ENCODE results near the gene KLHL9.
"Not testable (repeated sequence)": the region's sequence is repeated elsewhere in the genome, so short reads cannot be mapped to it uniquely, and the experiment has no call there.

The KLHL9 gene

GRCh38 chr9:21334701-21335632 lies at the start of gene KLHL9:
Gene KLHL9, minus strand, starts transcription at chr9:21335404. Its CDS starts 545 bp downstream, at chr9:21334859.
- H3K4me3 ChIP-seq (replicated peaks; ENCODE audit: low read depth, low read length), result peak within 1 kb of the TSS; percentile 81
- peak; percentile 95 for DNase-seq (ENCODE audit: low read depth)
- TF ChIP-seq, protein P1, sequence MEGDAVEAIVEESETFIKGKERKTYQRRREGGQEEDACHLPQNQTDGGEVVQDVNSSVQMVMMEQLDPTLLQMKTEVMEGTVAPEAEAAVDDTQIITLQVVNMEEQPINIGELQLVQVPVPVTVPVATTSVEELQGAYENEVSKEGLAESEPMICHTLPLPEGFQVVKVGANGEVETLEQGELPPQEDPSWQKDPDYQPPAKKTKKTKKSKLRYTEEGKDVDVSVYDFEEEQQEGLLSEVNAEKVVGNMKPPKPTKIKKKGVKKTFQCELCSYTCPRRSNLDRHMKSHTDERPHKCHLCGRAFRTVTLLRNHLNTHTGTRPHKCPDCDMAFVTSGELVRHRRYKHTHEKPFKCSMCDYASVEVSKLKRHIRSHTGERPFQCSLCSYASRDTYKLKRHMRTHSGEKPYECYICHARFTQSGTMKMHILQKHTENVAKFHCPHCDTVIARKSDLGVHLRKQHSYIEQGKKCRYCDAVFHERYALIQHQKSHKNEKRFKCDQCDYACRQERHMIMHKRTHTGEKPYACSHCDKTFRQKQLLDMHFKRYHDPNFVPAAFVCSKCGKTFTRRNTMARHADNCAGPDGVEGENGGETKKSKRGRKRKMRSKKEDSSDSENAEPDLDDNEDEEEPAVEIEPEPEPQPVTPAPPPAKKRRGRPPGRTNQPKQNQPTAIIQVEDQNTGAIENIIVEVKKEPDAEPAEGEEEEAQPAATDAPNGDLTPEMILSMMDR (IDR thresholded peaks at IDR 0.05; ENCODE audit: low read length, missing control alignments), result no peak

DNA sequence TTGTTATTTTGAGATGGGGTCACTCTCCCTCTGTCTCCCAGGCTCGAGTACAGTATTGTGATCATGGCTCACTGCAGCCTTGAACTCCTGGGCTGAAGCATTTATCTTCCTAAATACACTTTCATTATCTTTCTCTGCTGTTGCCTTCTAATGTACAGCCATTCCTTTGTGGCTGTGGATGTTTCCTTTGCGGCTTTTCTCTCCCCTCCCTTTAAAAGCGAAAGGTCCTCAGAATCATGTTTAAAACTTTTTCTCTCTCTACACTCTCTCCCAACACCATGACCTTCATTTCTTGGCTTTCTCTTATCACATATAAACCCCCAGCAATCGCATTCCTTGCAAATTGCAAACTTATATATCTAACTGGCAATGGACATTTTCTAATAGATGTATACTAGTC lies 48.4 kb upstream of the KLHL9 start:
- TF ChIP-seq, protein P1 (IDR thresholded peaks at IDR 0.05; ENCODE audit: low read length, missing control alignments), result no peak
- no peak overlapping the region for H3K4me3 ChIP-seq (replicated peaks; ENCODE audit: low read depth, low read length)
- DNase-seq (ENCODE audit: low read depth), result no peak

- TF ChIP-seq, protein P1 (IDR thresholded peaks at IDR 0.05; ENCODE audit: low read length, missing control alignments), result no peak
- no peak for DNase-seq (ENCODE audit: low read depth)
- H3K4me3 ChIP-seq (replicated peaks; ENCODE audit: low read depth, low read length), result no peak overlapping the region
Measured at GRCh38 chr9:21381448-21382339, 46.5 kb upstream of the KLHL9 start.

- not testable (repeated sequence) for DNase-seq (ENCODE audit: low read depth); H3K4me3 ChIP-seq (replicated peaks; ENCODE audit: low read depth, low read length)
Measured at GRCh38 chr9:21371467-21371866, 36.3 kb upstream of the KLHL9 start.

DNA sequence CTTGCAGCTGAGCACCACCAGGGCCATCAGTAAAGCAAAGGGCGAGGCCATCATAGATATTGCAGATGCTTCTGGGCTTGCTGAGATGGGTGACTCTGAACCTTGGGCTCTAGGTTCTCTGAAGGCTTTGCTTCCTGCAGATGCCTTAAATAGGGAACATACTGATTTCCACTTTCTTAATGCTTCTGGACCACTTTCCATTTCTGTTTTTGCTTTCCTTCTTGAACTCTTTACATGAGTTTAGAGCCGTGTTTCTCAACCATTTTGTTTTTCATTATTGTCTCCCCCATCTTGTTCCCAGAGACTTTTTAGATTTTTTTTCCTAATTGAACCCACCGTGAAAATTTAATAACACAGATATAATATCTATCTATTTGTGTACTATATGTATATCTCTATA lies 32.8 kb upstream of the KLHL9 start, which contains the start of gene IFNA13:
IFNA13 (minus strand) TSS at position 101 of the 400 bp plus-strand sequence; CDS start at position 54, 47 bp downstream.
- TF ChIP-seq, protein P1 (IDR thresholded peaks at IDR 0.05; ENCODE audit: low read length, missing control alignments), result no peak
- DNase-seq (ENCODE audit: low read depth), result no peak
- H3K4me3 ChIP-seq (replicated peaks; ENCODE audit: low read depth, low read length), result no peak within 1 kb of the TSS

DNA sequence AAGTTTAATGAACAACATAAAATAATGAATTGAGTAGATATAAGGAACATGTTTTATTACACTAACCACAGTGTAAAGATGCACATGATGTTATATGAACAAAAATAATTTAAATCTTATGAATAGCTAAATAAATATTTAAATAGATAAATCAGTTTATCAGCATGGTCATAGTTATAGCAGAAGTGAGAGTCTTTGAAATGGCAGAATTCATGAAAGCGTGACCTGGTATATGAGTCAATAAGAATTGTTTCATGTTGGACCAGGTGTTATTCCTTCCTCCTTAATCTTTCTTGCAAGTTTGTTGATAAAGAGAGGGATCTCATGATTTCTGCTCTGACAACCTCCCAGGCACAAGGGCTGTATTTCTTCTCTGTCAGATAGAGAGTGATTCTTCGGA lies 32.0 kb upstream of the KLHL9 start:
- H3K4me3 ChIP-seq (replicated peaks; ENCODE audit: low read depth, low read length); DNase-seq (ENCODE audit: low read depth): not testable (repeated sequence)

DNA sequence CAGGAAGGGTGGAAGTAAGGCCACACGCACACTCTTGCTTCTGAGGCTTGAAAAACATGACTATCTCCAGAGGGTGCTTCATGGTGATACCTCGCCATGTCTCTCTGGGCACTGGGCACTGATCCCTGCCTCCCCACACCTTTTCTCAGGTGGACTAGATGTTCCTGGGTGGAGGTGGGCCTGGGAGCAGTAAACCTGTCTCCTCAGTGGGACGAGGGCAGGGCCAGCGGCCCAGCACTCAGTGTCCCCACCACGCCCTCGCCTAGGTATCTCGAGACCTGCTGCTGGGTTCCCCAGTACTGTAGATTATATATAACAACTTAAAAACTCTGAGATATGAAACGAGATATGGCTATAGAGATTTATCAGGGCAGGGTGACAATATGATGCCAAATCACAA lies 27.1 kb upstream of the KLHL9 start:
- TF ChIP-seq, protein P1 (IDR thresholded peaks at IDR 0.05; ENCODE audit: low read length, missing control alignments), result no peak
- no peak overlapping the region for H3K4me3 ChIP-seq (replicated peaks; ENCODE audit: low read depth, low read length)
- no peak for DNase-seq (ENCODE audit: low read depth)

Measured in fibroblast of pulmonary artery (primary cell).